HFF-Myc (cell line): ENCODE measurements around the gene ALKBH2.

Experiments used
- DNase-seq: peaks from one replicate; pipeline ENCODE4 v3.0.0-alpha.2; 2011; ENCODE audit warnings: low read depth; ENCODE audit errors: extremely low read depth
- H3K4me3 ChIP-seq: replicated peaks from 2 replicates; pipeline ENCODE4 v1.5.1; 2011; ENCODE audit warnings: low read depth, mild to moderate bottlenecking, control low read depth, low read length
- TF ChIP-seq, protein P1 (sequence below): IDR thresholded peaks from 2 replicates; pipeline ENCODE4 v1.5.1; 2012; ENCODE audit warnings: mild to moderate bottlenecking, low read depth, low read length, control low read depth; ENCODE audit errors: missing control alignments

ALKBH2 gene

DNA sequence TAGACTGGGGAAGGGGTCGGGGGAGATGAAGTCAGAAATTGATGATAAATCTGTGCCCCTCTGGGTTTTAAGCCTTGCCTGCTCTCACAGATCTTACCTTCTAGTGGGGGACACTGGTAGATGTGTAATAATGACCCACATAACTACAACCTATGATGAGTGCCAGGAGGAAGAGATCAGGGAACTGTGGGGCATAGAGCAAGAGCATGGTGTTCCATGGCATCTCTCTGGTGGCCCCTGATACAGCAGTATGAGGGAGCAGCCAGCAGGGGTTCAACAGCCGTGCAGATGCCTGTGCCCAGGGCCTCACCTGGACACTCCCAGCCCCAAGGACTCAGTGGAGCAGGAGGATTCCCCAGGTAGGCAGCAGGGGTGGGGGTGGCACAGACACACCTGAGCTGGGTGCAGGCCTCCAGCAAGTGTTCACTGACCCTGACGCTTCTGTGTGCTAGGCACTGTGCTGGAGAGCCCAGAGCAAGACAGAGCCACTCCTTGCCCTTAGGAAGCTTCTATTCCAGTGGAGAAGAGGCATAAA is 28.1 kb upstream of the ALKBH2 start:
- no peak for DNase-seq
- TF ChIP-seq, protein P1, sequence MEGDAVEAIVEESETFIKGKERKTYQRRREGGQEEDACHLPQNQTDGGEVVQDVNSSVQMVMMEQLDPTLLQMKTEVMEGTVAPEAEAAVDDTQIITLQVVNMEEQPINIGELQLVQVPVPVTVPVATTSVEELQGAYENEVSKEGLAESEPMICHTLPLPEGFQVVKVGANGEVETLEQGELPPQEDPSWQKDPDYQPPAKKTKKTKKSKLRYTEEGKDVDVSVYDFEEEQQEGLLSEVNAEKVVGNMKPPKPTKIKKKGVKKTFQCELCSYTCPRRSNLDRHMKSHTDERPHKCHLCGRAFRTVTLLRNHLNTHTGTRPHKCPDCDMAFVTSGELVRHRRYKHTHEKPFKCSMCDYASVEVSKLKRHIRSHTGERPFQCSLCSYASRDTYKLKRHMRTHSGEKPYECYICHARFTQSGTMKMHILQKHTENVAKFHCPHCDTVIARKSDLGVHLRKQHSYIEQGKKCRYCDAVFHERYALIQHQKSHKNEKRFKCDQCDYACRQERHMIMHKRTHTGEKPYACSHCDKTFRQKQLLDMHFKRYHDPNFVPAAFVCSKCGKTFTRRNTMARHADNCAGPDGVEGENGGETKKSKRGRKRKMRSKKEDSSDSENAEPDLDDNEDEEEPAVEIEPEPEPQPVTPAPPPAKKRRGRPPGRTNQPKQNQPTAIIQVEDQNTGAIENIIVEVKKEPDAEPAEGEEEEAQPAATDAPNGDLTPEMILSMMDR, result no peak
- H3K4me3 ChIP-seq, result no peak overlapping the region

- no peak for DNase-seq
- no peak overlapping the region for H3K4me3 ChIP-seq
- TF ChIP-seq, protein P1, result no peak
Measured at GRCh38 chr12:109120557-109120956, 27.3 kb upstream of the ALKBH2 start.

DNA sequence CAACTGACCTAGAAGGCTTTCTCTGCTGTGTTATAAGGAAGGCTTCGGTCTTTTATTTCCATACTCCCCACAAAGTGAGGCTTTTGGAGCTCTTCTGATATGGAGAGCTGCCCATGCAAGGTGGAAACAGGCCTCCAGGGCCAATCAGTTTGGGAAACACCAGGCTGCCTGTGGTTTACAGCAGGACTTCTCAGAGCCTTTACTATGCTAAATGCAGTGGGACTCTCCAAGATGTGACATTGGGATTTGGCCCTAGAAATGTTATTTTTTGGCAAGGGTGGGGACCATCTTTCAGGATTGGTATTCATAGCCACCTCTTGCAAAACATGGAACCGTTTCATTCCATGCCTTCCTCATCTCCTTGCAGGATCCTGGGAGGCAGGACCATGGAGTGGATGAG is 26.8 kb upstream of the ALKBH2 start:
- no peak overlapping the region for H3K4me3 ChIP-seq
- DNase-seq, result no peak
- TF ChIP-seq, protein P1, result no peak

DNA sequence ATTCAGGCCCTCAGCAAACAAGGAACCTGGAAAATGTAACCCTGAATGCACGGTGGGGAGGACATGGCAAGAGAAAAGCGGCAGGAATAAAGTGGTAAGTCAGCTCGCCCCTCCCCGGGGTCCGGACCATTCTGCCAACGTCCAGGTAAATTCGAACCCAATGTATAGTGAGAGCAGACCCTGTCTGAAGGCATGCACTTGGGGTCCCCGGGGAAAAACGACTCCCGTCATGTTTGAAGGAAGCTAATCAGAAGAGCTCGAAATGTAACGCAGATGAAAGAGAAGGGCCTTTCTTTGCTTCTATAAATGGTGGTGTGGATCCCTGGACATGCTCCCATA is 23.3 kb upstream of the ALKBH2 start:
- H3K4me3 ChIP-seq, result no peak overlapping the region
- no peak for DNase-seq
- TF ChIP-seq, protein P1, result no peak

DNA sequence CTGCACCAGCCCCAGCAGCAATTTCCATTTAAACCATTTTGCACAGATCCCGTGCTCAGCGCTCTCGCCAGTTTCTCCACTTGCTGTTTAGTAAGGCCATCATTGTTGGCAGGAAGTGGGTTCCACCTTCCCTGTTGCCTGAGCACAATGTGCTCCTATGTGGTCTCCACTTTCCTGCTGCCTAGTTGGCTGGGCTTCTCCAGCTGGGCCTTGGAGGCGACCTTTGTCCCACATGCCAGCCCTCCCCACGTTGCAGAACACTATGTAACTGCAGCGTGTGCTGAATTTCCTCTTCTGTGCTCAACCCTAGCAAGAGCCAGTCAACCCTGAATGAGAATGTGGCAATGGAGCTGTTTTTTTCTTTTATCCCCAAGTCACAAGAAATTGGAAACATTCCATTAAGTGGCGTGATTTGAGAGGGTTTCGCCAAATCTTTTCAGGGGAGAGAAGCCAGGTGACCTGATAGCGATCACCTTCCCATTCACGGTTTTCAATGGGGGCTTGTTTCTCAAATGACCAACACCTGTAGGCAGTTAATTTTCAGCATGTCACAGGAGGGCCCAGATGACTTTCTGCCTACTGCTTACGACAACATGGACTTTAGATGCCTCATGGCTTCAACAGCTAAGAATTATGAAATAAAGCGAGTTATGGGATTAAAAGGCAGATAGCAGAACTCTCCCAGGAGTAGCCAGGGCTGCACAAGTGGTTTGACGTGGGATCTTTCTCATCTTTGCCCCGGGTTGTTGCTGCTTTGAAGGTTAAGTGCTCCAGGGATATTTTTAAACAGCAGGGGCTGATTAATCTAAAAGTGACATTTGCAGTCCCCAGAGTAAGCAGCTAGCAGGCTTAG is 22.7 kb upstream of the ALKBH2 start, which contains the start of gene ACACB:
Gene ACACB, plus strand, starts transcription at position 830 of the 853 bp plus-strand sequence. CDS start 22,819 bp downstream, outside the sequence.
- H3K4me3 ChIP-seq, result no peak within 1 kb of the TSS
- TF ChIP-seq, protein P1, result no peak
- DNase-seq, result no peak

DNA sequence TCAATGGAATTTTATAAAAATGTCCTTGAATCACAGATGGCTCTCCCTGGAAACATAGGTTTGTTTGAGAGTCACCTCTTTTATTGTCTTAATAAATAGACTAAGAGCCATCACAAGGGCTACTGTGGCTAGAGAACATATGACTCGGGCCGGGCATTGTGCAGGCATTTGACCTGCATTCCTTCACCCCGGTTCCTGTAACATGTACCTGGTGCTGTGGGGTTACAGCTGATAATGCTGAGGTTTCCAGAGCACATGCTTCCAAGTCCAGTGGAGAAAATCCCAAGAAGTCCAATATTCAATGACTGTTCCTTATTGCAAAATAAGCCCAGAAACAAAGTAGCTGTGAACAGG is 22.1 kb upstream of the ALKBH2 start:
- TF ChIP-seq, protein P1, result no peak
- no peak overlapping the region for H3K4me3 ChIP-seq
- DNase-seq, result no peak
